A549 (cell line): ENCODE results near the gene GMNN. TPM values are rescaled to one million over a fixed set of nuclear protein-coding genes. Genes with fewer than 3 reads are reported as not detected.

ENCODE experiments used
- ATAC-seq, 2 experiments: fragments of 200-7000 bp in 1 of 2; fragments of >200 bp in 1 of 2; cut with Nextera tagmentation in 1 of 2; cut with Tn5 transposase in 1 of 2; 3 replicates each; pipeline versions ENCODE4 v1.8.0 to v1.9.1; 2018 to 2020; ENCODE audit warnings: mild to moderate bottlenecking in 1 of 2, moderate library complexity in 1 of 2
- CTCF ChIA-PET: fragments of 300-600 bp; sonication (Branson Sonifier 250); formaldehyde crosslinking; extraction: SDS; loops from one replicate; lab custom pipeline; 2021; ENCODE audit warnings: antibody characterized with exemption, inconsistent platforms; lab: Yijun Ruan, JAX
- POLR2A ChIA-PET: fragments of 350-600 bp; formaldehyde crosslinking; extraction: SDS; loops from one replicate; lab custom pipeline; 2021; ENCODE audit warnings: antibody characterized with exemption, inconsistent platforms; lab: Yijun Ruan, JAX
- DNase-seq, 2 experiments: peaks; one replicate each; pipeline versions ENCODE4 v3.0.0 to v3.0.0-alpha.2; 2011 to 2016; ENCODE audit warnings: low read depth in 1 of 2, low spot score in 1 of 2
- FAIRE-seq: peaks from 2 replicates; lab custom pipeline; 2011; peaks lifted over from hg19 to GRCh38; lab: Jason Lieb, UNC
- H3K27ac ChIP-seq, 2 experiments: fragments of >200 bp; sonication (Bioruptor Twin); formaldehyde crosslinking; 3 replicates each; pipeline ENCODE4 v1.5.1; 2016 to 2017
- H3K4me1 ChIP-seq: fragments of >200 bp; sonication (Bioruptor Twin); formaldehyde crosslinking; 3 replicates; pipeline ENCODE4 v1.6.1; 2016
- H3K4me2 ChIP-seq: fragments of >200 bp; sonication (Bioruptor Twin); formaldehyde crosslinking; 3 replicates; pipeline ENCODE4 v1.6.1; 2016
- H3K4me3 ChIP-seq: fragments of >200 bp; sonication (Bioruptor Twin); formaldehyde crosslinking; 3 replicates; pipeline ENCODE4 v1.5.1; 2016
- H3K9me3 ChIP-seq: fragments of >200 bp; sonication (Bioruptor Twin); formaldehyde crosslinking; 3 replicates; pipeline ENCODE4 v1.6.1; 2016
- EHF ChIP-seq: fragments of 250-450 bp; sonication (Bioruptor Pico); IDR thresholded peaks from 2 replicates; pipeline ENCODE4 v1.5.0; 2020; ENCODE audit warnings: mild to moderate bottlenecking
- EHMT2 ChIP-seq: fragments of 200-600 bp; sonication (generic); IDR thresholded peaks from 2 replicates; pipeline ENCODE4 v1.6.1; 2016; ENCODE audit warnings: antibody characterized with exemption, low read depth, mild to moderate bottlenecking, moderate library complexity
- FOSB ChIP-seq: fragments of 250-450 bp; sonication (Bioruptor Pico); IDR thresholded peaks from 2 replicates; pipeline ENCODE4 v1.5.0; 2020; ENCODE audit warnings: mild to moderate bottlenecking, moderate library complexity
- FOSL2 ChIP-seq, 2 experiments: fragments of 450-650 bp in 1 of 2; fragments of >200 bp in 1 of 2; sonication (Bioruptor Twin) in 1 of 2; formaldehyde crosslinking; IDR thresholded peaks; 2 replicates each; pipeline versions ENCODE4 v1.5.0 to v1.6.1; 2016 to 2020; ENCODE audit warnings: mild to moderate bottlenecking in 1 of 2, moderate library complexity in 1 of 2
- HDAC2 ChIP-seq: fragments of 200-600 bp; sonication (generic); IDR thresholded peaks from 2 replicates; pipeline ENCODE4 v1.6.1; 2016
- MAFK ChIP-seq: fragments of 450-650 bp; IDR thresholded peaks from 2 replicates; pipeline ENCODE4 v1.6.1; 2014; ENCODE audit not compliant: partially characterized antibody
- MYC ChIP-seq: IDR thresholded peaks from 2 replicates; pipeline ENCODE4 v1.6.1; 2012; ENCODE audit warnings: mild to moderate bottlenecking, inconsistent platforms, low read length, improper control_type of control experiment, borderline replicate concordance
- NPAS2 ChIP-seq: fragments of 250-450 bp; sonication (Bioruptor Pico); IDR thresholded peaks from 2 replicates; pipeline ENCODE4 v1.8.0; 2022; ENCODE audit warnings: mild to moderate bottlenecking, moderate library complexity, borderline replicate concordance
- NR3C1 ChIP-seq: fragments of >200 bp; sonication (Bioruptor Twin); formaldehyde crosslinking; IDR thresholded peaks from 3 replicates; pipeline ENCODE4 v1.6.1; 2017
- POLR2AphosphoS2 ChIP-seq: conservative IDR thresholded peaks from 2 replicates; pipeline ENCODE4 v1.6.1; 2012; ENCODE audit warnings: low read length, improper control_type of control experiment, inconsistent platforms
- RARB ChIP-seq: fragments of 250-450 bp; sonication (Bioruptor Pico); IDR thresholded peaks from 2 replicates; pipeline ENCODE4 v1.8.0; 2021; ENCODE audit warnings: mild to moderate bottlenecking, moderate library complexity
- RCOR1 ChIP-seq: fragments of 150-350 bp; IDR thresholded peaks from 2 replicates; pipeline ENCODE4 v1.6.1; 2014; ENCODE audit warnings: antibody characterized with exemption, low read length, low read depth
- REST ChIP-seq: fragments of 200-600 bp; sonication (generic); IDR thresholded peaks from 2 replicates; pipeline ENCODE4 v1.6.1; 2016; ENCODE audit warnings: antibody characterized with exemption, mild to moderate bottlenecking, moderate library complexity
- RFX5 ChIP-seq: fragments of 450-650 bp; IDR thresholded peaks from 2 replicates; pipeline ENCODE4 v1.7.1; 2014; ENCODE audit warnings: antibody characterized with exemption, mild to moderate bottlenecking, moderate library complexity
- TFCP2L1 ChIP-seq: fragments of 250-450 bp; sonication (Bioruptor Pico); IDR thresholded peaks from 2 replicates; pipeline ENCODE4 v1.5.0; 2021; ENCODE audit warnings: mild to moderate bottlenecking
- ZFP36 ChIP-seq: fragments of 450-650 bp; IDR thresholded peaks from 2 replicates; pipeline ENCODE4 v1.6.1; 2014; ENCODE audit warnings: borderline replicate concordance; ENCODE audit not compliant: partially characterized antibody
- ZSCAN20 ChIP-seq: fragments of 250-450 bp; sonication (Bioruptor Pico); IDR thresholded peaks from 2 replicates; pipeline ENCODE4 v1.8.0; 2022; ENCODE audit warnings: mild to moderate bottlenecking, moderate library complexity
- WGBS: methylation state at CpG from one replicate; pipeline ENCODE4 v1.1.6; 2017; ENCODE audit errors: missing lambda C conversion rate; 5-methylcytosine and 5-hydroxymethylcytosine counted together
- polyA plus RNA-seq, 4 experiments: library from polyadenylated mRNA; depleted of rRNA in 3 of 4; stranded (reverse); fragments of >200 nt; fragmentation: RNase III in 1 of 4; extraction: RNeasy Plus Mini Kit Qiagen cat#74134 plus additional on column Dnase treatment in 1 of 4; gene quantifications; 2 replicates in 3 of 4; 3 replicates in 1 of 4; pipeline ENCODE4 v1.2.3, GENCODE V29; 2011 to 2017
- TF ChIP-seq, protein P1 (sequence below): fragments of 250-450 bp; sonication (Bioruptor Pico); IDR thresholded peaks from 2 replicates; pipeline ENCODE4 v1.5.0; 2021; ENCODE audit warnings: mild to moderate bottlenecking, moderate library complexity, borderline replicate concordance
- TF ChIP-seq, protein P2 (sequence below): fragments of 150-350 bp; IDR thresholded peaks from 2 replicates; pipeline ENCODE4 v1.6.1; 2014; ENCODE audit warnings: low read depth, mild to moderate bottlenecking, low read length

GMNN gene
- polyA plus RNA-seq, 2 of the 4 experiments (the other 2 are of a cell fraction): 59.2 to 59.4 TPM

- H3K27ac ChIP-seq: no peak within 1 kb of the TSS
- no peak within 1 kb of the TSS for H3K4me2 ChIP-seq
- ChIA-PET POLR2A (interaction anchor here (0.7 kb wide), 1 partner anchor 436 kb away, joined by 3 read pairs; no protein-coding TSS in a partner anchor), CTCF (interaction anchor here (2.1 kb wide), 1 partner anchor 25 kb away, joined by 6 read pairs; no protein-coding TSS in a partner anchor)
- ATAC-seq (no peak), FAIRE-seq (no peak), DNase-seq (no peak)
- no peak within 1 kb of the TSS for H3K4me3 ChIP-seq
- TF ChIP-seq REST: no peak
- TF ChIP-seq HDAC2: no peak
- TF ChIP-seq EHMT2: no peak
- TF ChIP-seq RARB (CRISPR knock-in tag): no peak
- TF ChIP-seq FOSB (CRISPR knock-in tag): no peak
- no peak for TF ChIP-seq POLR2AphosphoS2
- no peak for TF ChIP-seq FOSL2 (IDR thresholded peaks at IDR 0.05)
- TF ChIP-seq FOSL2 (CRISPR knock-in tag; IDR thresholded peaks at IDR 0.05): no peak
- TF ChIP-seq NR3C1: no peak
- TF ChIP-seq ZFP36: no peak
- no peak for TF ChIP-seq MYC
- TF ChIP-seq, protein P1, sequence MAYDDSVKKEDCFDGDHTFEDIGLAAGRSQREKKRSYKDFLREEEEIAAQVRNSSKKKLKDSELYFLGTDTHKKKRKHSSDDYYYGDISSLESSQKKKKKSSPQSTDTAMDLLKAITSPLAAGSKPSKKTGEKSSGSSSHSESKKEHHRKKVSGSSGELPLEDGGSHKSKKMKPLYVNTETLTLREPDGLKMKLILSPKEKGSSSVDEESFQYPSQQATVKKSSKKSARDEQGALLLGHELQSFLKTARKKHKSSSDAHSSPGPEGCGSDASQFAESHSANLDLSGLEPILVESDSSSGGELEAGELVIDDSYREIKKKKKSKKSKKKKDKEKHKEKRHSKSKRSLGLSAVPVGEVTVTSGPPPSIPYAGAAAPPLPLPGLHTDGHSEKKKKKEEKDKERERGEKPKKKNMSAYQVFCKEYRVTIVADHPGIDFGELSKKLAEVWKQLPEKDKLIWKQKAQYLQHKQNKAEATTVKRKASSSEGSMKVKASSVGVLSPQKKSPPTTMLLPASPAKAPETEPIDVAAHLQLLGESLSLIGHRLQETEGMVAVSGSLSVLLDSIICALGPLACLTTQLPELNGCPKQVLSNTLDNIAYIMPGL: no peak
- H3K9me3 ChIP-seq: no peaks in the 10 kb centered on the region
- 90% methylated on average over 13 of the region's 13 CpGs for WGBS
- H3K4me1 ChIP-seq: peaks cover 18% of the 10 kb centered on the region
Measured at GRCh38 chr6:24798740-24799540, 24.2 kb downstream of the GMNN start, which contains the start of gene ARMH2. TSS of gene ARMH2 (minus strand) at chr6:24798917. CDS start at chr6:24798857, 60 bp downstream.

DNA sequence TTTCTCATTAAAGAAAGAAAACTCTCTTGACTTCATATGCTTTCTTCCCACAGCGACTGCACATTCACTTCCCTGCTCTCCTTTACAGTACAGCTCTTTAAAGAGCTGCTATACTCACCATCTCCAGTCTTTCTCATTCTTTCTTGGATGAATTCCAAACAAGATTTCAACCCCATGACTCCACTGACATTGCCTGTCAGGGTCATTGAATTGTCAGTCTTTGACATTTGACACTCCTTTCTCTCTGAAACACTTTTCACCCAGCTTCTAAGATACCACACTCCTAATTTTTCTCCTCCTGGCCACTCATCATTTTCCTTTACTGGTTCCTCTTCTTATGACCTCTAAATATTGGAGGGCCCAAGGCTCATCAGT lies 24.8 kb downstream of the GMNN start:
- ATAC-seq (no peak), FAIRE-seq (no peak), DNase-seq (no peak)
- TF ChIP-seq MAFK (no peak), RCOR1 (no peak), ZSCAN20 (CRISPR knock-in tag) (no peak), TFCP2L1 (CRISPR knock-in tag) (no peak), NPAS2 (CRISPR knock-in tag) (no peak), ZFP36 (no peak), FOSL2 (IDR thresholded peaks at IDR 0.05) (no peak), FOSL2 (CRISPR knock-in tag; IDR thresholded peaks at IDR 0.05) (no peak), EHF (no peak), RFX5 (no peak)
- TF ChIP-seq, protein P2, sequence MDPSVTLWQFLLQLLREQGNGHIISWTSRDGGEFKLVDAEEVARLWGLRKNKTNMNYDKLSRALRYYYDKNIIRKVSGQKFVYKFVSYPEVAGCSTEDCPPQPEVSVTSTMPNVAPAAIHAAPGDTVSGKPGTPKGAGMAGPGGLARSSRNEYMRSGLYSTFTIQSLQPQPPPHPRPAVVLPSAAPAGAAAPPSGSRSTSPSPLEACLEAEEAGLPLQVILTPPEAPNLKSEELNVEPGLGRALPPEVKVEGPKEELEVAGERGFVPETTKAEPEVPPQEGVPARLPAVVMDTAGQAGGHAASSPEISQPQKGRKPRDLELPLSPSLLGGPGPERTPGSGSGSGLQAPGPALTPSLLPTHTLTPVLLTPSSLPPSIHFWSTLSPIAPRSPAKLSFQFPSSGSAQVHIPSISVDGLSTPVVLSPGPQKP: no peak
- CTCF ChIA-PET: no interaction called here
- H3K4me1 ChIP-seq: peaks cover 18% of the 10 kb centered on the region
- WGBS: 81% methylated on average over 1 of the region's 1 CpG
- H3K27ac ChIP-seq: no peak overlapping the region
- no peaks in the 10 kb centered on the region for H3K9me3 ChIP-seq
- no peak overlapping the region for H3K4me3 ChIP-seq
- POLR2A ChIA-PET: no interaction called here
- H3K4me2 ChIP-seq: no peak overlapping the region
